Neuronal stem cell (in vitro differentiated cells): Measurements from ENCODE around the gene RIPK3.

Source experiments
- DNase-seq: peaks from one replicate; pipeline ENCODE4 v3.0.0-alpha.2; 2013; ENCODE audit warnings: low spot score
- H2AFZ ChIP-seq: one replicate; pipeline ENCODE4 v1.6.1; 2013; ENCODE audit warnings: mild to moderate bottlenecking, low read length, inconsistent platforms
- H2AK5ac ChIP-seq: 2 replicates; pipeline ENCODE4 v1.6.1; 2013; ENCODE audit warnings: low read depth, mild to moderate bottlenecking, inconsistent platforms, low read length, moderate library complexity, mixed read lengths
- H2BK120ac ChIP-seq: 2 replicates; pipeline ENCODE4 v1.6.1; 2013; ENCODE audit warnings: low read depth, mild to moderate bottlenecking, inconsistent platforms, low read length, moderate library complexity, mixed read lengths
- H2BK12ac ChIP-seq: one replicate; pipeline ENCODE4 v1.6.1; 2013; ENCODE audit warnings: low read length, inconsistent platforms
- H2BK15ac ChIP-seq: 2 replicates; pipeline ENCODE4 v1.6.1; 2013; ENCODE audit warnings: mild to moderate bottlenecking, low read length, inconsistent platforms, mixed read lengths
- H2BK5ac ChIP-seq: one replicate; pipeline ENCODE4 v1.6.1; 2013; ENCODE audit warnings: inconsistent platforms, mild to moderate bottlenecking, low read length, moderate library complexity
- H3K14ac ChIP-seq: one replicate; pipeline ENCODE4 v1.6.1; 2013; ENCODE audit warnings: low read length, inconsistent platforms
- H3K18ac ChIP-seq: 2 replicates; pipeline ENCODE4 v1.6.1; 2013; ENCODE audit warnings: low read length, inconsistent platforms
- H3K23ac ChIP-seq: 2 replicates; pipeline ENCODE4 v1.6.1; 2013; ENCODE audit warnings: low read depth, mild to moderate bottlenecking, mixed read lengths, low read length, inconsistent platforms; ENCODE audit not compliant: poor library complexity
- H3K27ac ChIP-seq: replicated peaks from 3 replicates; pipeline ENCODE4 v1.5.1; 2013; ENCODE audit warnings: low read length, inconsistent platforms
- H3K27me3 ChIP-seq, 3 experiments: 2 replicates each; pipeline ENCODE4 v1.6.1; 2013; ENCODE audit warnings: low read length in 3 of 3, mild to moderate bottlenecking in 2 of 3, inconsistent platforms in 1 of 3, low read depth in 1 of 3, mixed read lengths in 1 of 3, moderate library complexity in 1 of 3; ENCODE audit not compliant: control insufficient read depth in 3 of 3, insufficient read depth in 3 of 3
- H3K36me3 ChIP-seq, 2 donors: replicated peaks in 1 of 2; 2 replicates each; pipeline ENCODE4 v1.6.1; 2013; ENCODE audit warnings: low read length in 2 of 2; ENCODE audit not compliant: control insufficient read depth in 2 of 2, insufficient read depth in 2 of 2
- H3K4ac ChIP-seq: 2 replicates; pipeline ENCODE4 v1.6.1; 2013; ENCODE audit warnings: inconsistent platforms, mild to moderate bottlenecking, low read length, moderate library complexity
- H3K4me1 ChIP-seq, 2 donors: 1 replicate in 1 of 2; 2 replicates in 1 of 2; pipeline ENCODE4 v1.6.1; 2013; ENCODE audit warnings: low read length in 2 of 2, low read depth in 1 of 2; ENCODE audit not compliant: control insufficient read depth in 2 of 2, insufficient read depth in 1 of 2
- H3K4me2 ChIP-seq: one replicate; pipeline ENCODE4 v1.6.1; 2013; ENCODE audit warnings: mild to moderate bottlenecking, low read length, inconsistent platforms; ENCODE audit not compliant: insufficient read depth, poor library complexity, severe bottlenecking
- H3K4me3 ChIP-seq, 2 donors: 2 replicates each; pipeline ENCODE4 v1.5.1; 2013; ENCODE audit warnings: low read length in 2 of 2, mild to moderate bottlenecking in 2 of 2, inconsistent platforms in 1 of 2, moderate library complexity in 1 of 2
- H3K79me1 ChIP-seq: one replicate; pipeline ENCODE4 v1.6.1; 2013; ENCODE audit warnings: low read depth, mild to moderate bottlenecking, inconsistent platforms, low read length, moderate library complexity
- H3K9ac ChIP-seq: one replicate; pipeline ENCODE4 v1.6.1; 2013; ENCODE audit warnings: mild to moderate bottlenecking, low read depth, low read length, inconsistent platforms; ENCODE audit not compliant: poor library complexity
- H3K9me3 ChIP-seq, 2 donors: replicated peaks in 1 of 2; 2 replicates each; pipeline versions ENCODE3 to v1.6.1; 2013; ENCODE audit warnings: low read length in 2 of 2, mild to moderate bottlenecking in 2 of 2, inconsistent platforms in 1 of 2, low read depth in 1 of 2, mixed read lengths in 1 of 2, moderate library complexity in 1 of 2; ENCODE audit not compliant: control insufficient read depth in 2 of 2, insufficient read depth in 1 of 2
- H4K8ac ChIP-seq: one replicate; pipeline ENCODE4 v1.6.1; 2013; ENCODE audit warnings: low read depth, mild to moderate bottlenecking, inconsistent platforms, low read length, moderate library complexity
- H4K91ac ChIP-seq: one replicate; pipeline ENCODE4 v1.6.1; 2013; ENCODE audit warnings: low read length, low read depth, mild to moderate bottlenecking, inconsistent platforms; ENCODE audit not compliant: poor library complexity
- WGBS, 2 donors: extraction: QIAGEN DNeasy Blood & Tissue Kit; methylation state at CpG; one replicate each; pipeline ENCODE4 v1.1.7; 2013; ENCODE audit warnings: missing lambda C conversion rate in 2 of 2, mixed read lengths in 1 of 2; ENCODE audit not compliant: insufficient read length in 2 of 2, insufficient replicate concordance in 1 of 2; ENCODE audit errors: extremely low coverage in 2 of 2; 5-methylcytosine and 5-hydroxymethylcytosine counted together

Gene RIPK3

DNA sequence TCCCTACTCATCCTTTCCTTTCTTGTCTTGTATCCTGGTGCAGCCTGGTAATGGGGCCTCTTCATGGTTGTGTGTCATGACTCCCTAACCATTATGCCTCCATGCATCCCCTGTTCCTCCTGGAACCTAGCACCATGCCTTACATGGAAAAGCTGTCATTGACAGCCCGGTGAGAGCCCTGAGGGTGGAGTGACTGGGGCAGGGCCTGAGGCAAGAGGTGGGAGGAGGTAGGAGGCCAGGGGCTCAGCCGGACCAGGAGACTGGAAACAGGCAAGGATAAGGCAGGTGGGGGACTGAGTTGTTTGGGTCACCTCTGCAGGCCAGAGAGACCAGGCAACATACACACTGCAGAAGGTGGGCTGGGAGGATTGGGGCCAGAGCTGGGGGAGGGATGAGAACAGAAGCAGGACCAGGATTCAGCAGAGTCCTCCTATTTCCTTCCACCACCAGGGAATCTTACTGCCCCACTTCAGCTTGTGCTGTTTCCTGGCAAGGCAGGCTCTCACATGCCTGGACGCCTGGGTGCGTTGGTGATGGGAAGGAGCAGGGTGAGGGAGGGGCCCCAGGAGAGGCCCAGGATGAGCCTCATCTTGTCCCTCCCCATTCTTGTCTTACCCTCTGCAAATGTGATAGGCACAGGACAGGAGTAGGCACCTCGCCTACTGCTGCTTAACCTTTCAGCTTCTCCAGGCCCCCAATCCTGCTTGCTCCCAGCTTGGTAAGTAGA, 30.1 kb downstream of the RIPK3 start, which contains the start of gene LTB4R2:
Gene LTB4R2, plus strand, starts transcription at position 603 of the 727 bp plus-strand sequence. CDS start 525 bp downstream, outside the sequence.
- Histone ChIP-seq H3K23ac (no peak within 1 kb of the TSS), H3K4me2 (no peak within 1 kb of the TSS), H3K27ac (no peak within 1 kb of the TSS), H2AK5ac (no peak within 1 kb of the TSS), H2BK12ac (no peak within 1 kb of the TSS), H3K14ac (no peak within 1 kb of the TSS), H3K4me3 (no peak within 1 kb of the TSS), H2BK15ac (no peak within 1 kb of the TSS), H2AFZ (no peak within 1 kb of the TSS), H3K9ac (peak within 1 kb of the TSS; percentile 1), H3K4me1 (no peaks in the 10 kb centered on the region), H3K27me3 (no peaks in the 10 kb centered on the region), H2BK120ac (no peak within 1 kb of the TSS), H2BK5ac (no peak within 1 kb of the TSS), H3K9me3 (no peaks in the 10 kb centered on the region), H4K91ac (no peak within 1 kb of the TSS), H3K4ac (no peak within 1 kb of the TSS), H4K8ac (no peak within 1 kb of the TSS), H3K36me3 (peaks cover 21 to 58% of the 10 kb centered on the region in 2 donors), H3K18ac (no peak within 1 kb of the TSS), H3K79me1 (no peaks in the 10 kb centered on the region)
- WGBS, 2 donors = no CpG with 5 or more reads among the region's 5 CpGs
- DNase-seq = no peak

DNA sequence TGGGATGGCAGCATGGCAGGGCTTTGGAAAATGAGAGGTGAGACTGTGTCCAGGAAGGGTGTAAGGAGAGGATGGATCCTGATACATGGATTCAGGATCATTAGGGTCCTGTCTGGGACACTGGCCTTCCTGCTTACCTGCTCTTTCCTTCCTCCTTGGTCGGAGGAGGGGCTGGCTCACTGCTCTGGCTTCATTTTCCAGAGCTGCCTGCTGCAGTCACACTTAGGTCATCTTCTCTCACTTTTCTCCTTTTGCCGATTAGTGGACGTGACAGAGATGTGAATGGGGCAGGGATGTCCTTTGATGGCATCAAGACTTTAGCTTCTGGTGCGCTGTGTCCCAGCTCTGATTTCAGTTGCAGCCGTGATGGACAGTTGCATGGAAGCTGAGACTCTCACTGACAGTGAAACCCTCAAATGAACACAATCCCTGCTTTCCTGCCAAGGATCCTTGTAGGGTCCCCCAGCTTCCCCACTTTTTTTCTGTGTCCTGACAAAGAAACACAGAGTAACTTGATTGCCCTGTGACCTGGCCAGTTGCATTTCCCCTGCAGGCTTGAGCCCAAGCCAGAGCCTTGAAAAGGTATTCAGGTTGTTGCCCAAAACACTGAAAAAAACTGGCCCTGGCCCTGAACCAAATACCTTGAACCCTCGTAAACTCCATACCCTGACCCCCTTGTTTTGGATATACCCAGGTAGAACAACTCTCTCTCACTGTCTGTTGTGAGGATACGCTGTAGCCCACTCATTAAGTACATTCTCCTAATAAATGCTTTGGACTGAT, 31.3 kb downstream of the RIPK3 start:
- Histone ChIP-seq H3K27me3 (no peaks in the 10 kb centered on the region), H2BK5ac (no peak overlapping the region), H2AFZ (no peak overlapping the region), H3K9ac (no peak overlapping the region), H3K79me1 (no peaks in the 10 kb centered on the region), H2BK15ac (no peak overlapping the region), H4K91ac (no peak overlapping the region), H2BK120ac (no peak overlapping the region), H3K18ac (no peak overlapping the region), H3K14ac (no peak overlapping the region), H3K9me3 (no peaks in the 10 kb centered on the region), H3K36me3 (peaks cover 31 to 69% of the 10 kb centered on the region in 2 donors), H3K23ac (no peak overlapping the region), H3K4me1 (no peaks in the 10 kb centered on the region), H3K27ac (no peak overlapping the region), H2BK12ac (no peak overlapping the region), H3K4me3 (no peak overlapping the region), H3K4ac (no peak overlapping the region), H4K8ac (no peak overlapping the region), H2AK5ac (no peak overlapping the region), H3K4me2 (no peak overlapping the region)
- no peak for DNase-seq
- WGBS, 2 donors = no CpG with 5 or more reads among the region's 7 CpGs

DNA sequence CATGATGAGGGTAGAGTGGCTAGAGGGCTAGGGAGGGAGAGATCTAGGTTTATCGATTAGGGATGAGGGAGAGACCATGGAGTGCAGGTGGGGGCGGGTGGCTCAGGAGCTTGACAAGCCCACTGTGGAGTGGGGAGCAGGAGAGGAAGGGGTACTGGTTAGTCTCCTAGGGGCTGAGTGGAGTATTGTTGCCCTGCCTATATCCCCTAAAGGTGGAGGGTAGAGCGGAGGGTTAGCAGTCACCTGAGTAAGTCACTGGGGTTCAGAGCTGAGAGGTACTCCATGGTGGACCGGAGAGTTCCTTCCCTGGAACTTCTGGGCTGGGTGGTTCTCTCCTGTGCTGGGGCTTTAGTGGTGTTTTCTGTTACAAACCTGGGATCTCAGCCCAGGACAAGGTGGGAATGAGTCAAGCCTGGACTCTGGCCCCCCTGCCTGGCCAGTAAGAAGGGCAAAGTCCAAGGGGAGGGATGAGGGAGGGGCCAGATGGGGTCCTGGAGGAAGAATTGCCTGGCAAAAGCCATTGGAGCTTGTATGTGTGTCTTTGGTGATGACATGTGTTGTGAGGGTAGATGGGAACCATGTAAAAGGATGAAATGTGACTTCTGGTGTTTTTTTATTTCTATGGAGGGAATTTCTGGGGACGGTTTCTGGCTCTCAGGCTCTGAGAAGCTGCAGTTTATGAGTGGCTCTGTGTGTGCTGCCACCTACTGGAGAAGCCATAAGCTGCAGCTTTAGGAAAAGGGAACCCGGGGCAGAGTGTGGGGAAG, 32.0 kb downstream of the RIPK3 start, which contains the start of gene CIDEB:
Gene CIDEB, minus strand, starts transcription at position 403 of the 767 bp plus-strand sequence. Its CDS starts 119 bp downstream, at position 284.
- DNase-seq = peak; percentile 53
- H4K8ac ChIP-seq = no peak within 1 kb of the TSS
- H2AK5ac ChIP-seq = no peak within 1 kb of the TSS
- H3K9me3 ChIP-seq = no peaks in the 10 kb centered on the region
- H3K27ac ChIP-seq = no peak within 1 kb of the TSS
- no peak within 1 kb of the TSS for H4K91ac ChIP-seq
- H3K4me1 ChIP-seq = no peaks in the 10 kb centered on the region
- no peak within 1 kb of the TSS for H3K18ac ChIP-seq
- WGBS, 2 donors = no CpG with 5 or more reads among the region's 6 CpGs
- H2BK15ac ChIP-seq = no peak within 1 kb of the TSS
- H3K79me1 ChIP-seq = no peaks in the 10 kb centered on the region
- H2BK12ac ChIP-seq = no peak within 1 kb of the TSS
- H2BK120ac ChIP-seq = no peak within 1 kb of the TSS
- no peak within 1 kb of the TSS for H3K14ac ChIP-seq
- no peak within 1 kb of the TSS for H2BK5ac ChIP-seq
- peaks cover 35 to 77% of the 10 kb centered on the region in 2 donors for H3K36me3 ChIP-seq
- H3K4me2 ChIP-seq = no peak within 1 kb of the TSS
- H3K4ac ChIP-seq = no peak within 1 kb of the TSS
- H3K9ac ChIP-seq = no peak within 1 kb of the TSS
- H3K27me3 ChIP-seq = no peaks in the 10 kb centered on the region
- no peak within 1 kb of the TSS for H3K23ac ChIP-seq
- no peak within 1 kb of the TSS for H2AFZ ChIP-seq
- H3K4me3 ChIP-seq = no peak within 1 kb of the TSS
